22Rv1 (cell line): ENCODE results near the gene CUL9.

Source experiments
- CTCF ChIP-seq: fragments of 450-650 bp; IDR thresholded peaks from 2 replicates; pipeline ENCODE4 v1.5.1; 2017; ENCODE audit warnings: mild to moderate bottlenecking
- ZFX ChIP-seq: fragments of 450-650 bp; IDR thresholded peaks from 2 replicates; pipeline ENCODE4 v1.6.1; 2017; ENCODE audit warnings: antibody characterized with exemption, borderline replicate concordance

GRCh38 chr6:43172104-43173007, 9.6 kb upstream of the CUL9 start:
- no peak for TF ChIP-seq CTCF
- no peak for TF ChIP-seq ZFX
